HL-60/S4 (cell line): ENCODE results near the gene ISG20.

Experiments used
- in situ Hi-C: fragments of 300-500 bp; cut with MboI; formaldehyde crosslinking; loops from 2 replicates; pipeline ENCODE4 v1.14.3; 2022; ENCODE audit warnings: low sequenced_read_pairs

Gene ISG20

GRCh38 chr15:88652456-88653199, 13.8 kb downstream of the ISG20 start:
- in situ Hi-C loops: no loop called here

DNA sequence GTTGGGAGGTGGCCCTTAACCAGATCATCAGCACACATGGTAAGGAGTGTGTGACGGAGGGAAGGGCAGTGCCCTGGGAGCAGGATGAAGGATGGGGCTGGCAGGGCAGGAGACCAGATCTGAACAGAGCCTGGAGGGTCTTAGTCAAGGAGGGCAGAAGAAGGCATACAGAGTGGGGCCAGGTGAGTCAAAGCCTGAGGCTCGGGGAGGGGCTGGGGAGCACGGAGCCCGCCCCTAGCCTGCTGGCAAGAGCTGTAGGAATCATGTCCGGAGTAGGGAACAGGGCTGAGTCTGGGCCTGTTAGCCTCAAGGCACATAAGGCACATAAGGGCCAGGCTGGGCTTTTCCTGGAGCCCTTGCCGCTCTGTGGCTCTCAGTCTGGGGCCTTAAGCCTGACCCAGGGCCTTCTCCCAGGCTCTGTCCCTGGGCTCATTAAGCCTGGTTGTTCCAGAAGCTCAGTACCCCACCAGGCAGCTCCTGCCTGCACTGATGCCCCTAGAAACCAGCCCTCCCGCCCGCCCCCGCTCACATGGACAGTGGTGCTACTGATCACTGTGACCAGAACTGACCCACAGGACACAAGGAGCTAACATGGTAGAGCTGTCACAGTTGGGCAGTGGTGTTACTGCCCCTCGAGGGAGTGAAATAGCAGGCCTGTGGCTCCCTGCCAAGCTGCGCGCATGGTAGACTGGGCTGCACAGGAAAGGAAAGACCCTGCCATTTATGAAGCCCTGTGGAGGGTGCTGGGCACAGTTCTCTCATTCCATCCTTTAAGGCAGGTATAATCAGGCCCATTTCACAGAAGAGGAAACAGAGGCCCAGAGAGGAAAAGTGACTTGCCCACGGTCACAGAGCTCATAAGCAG, 14.6 kb downstream of the ISG20 start:
- in situ Hi-C loops: no loop called here

GRCh38 chr15:88654430-88655102, 15.8 kb downstream of the ISG20 start:
- in situ Hi-C loops: no loop called here

DNA sequence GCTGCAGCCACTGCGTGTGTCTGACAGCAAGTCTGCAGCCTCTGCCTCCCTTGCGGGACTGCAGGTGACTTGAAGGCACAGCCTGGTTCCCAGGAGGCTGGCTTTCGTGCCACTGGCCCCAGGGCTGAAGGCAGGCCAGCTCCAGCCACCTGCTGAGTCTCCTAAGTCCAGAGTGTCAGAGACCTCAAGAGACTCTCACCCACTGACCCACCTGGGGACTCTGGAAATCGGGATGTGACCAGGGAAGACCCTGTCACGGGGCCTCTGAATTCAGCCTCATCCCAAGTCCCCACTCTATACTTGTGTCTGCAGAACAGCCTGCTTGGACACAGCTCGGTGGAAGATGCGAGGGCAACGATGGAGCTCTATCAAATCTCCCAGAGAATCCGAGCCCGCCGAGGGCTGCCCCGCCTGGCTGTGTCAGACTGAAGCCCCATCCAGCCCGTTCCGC, 16.3 kb downstream of the ISG20 start:
- in situ Hi-C loops: no loop called here

DNA sequence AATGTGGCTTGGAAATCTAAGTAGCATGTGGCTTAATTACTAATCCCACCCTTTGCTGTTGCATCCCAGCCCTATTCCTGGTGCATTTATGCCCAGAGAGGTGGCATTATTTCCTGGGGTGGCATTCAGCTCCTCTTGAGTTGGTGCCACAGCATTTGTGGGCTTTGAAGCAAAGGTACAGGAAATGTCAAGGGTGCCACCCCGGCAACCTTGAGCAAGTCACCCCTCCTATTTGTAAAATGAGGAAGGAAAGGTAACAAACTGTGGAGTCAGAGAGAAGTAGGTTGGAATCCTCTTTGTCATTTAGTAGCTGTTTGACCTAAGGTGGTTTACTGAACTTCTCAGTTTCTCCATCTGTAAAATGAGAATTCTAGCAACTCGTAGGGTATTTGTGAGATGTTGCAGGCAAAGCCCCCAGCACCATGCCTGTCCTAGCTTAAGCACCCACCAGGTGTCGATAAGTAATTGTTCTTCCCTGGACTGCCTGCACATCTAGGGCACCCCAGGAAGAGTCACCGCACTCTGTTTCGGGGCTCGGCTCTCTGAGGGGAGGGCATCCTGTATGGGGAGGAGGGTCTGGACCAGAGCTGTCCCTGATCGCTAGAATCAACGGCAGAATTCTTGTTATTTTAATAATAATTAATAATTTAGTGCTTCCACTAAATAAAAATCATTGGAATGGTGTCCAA, 17.1 kb downstream of the ISG20 start:
- in situ Hi-C loops: no loop called here

GRCh38 chr15:88656760-88657221, 18.0 kb downstream of the ISG20 start:
- in situ Hi-C loops: no loop called here

GRCh38 chr15:88657326-88658069, 18.7 kb downstream of the ISG20 start:
- in situ Hi-C loops: no loop called here

- in situ Hi-C loops: no loop called here
These were observed 19.5 kb downstream of the ISG20 start for GRCh38 chr15:88658070-88658965.

- in situ Hi-C loops: no loop called here
These were observed 20.4 kb downstream of the ISG20 start for GRCh38 chr15:88658972-88659931.

DNA sequence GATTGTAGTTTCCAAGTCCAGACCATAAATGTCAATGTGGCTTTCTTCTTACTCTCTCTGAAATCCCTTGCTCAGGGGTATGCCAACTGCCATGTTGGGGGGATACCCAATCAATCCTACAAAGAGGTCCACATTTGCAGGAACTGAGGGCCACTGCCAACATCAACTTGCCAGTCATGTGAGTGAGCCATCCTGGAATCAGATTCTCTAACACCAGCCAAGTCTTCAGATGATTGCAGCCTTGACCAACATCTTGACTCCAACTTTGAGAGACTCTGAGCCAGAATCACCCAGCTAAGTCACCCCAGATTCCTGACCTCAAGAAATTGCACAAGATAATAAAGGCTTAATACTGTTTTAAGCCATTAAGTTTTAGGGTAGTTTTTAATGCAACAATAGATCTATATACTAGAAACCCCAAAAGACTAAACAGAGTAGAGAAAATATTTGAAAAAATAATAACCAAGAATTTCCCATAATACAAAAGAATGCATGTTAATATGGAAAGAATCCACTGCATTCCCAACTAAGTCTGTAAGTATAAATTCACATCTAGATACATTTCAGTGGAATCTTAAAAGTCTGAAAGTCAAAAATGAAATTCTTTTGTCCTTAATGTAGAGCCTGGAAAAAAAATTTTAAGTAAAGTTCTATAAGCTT, 22.4 kb downstream of the ISG20 start:
- in situ Hi-C loops: no loop called here

GRCh38 chr15:88661761-88662556, 23.1 kb downstream of the ISG20 start:
- in situ Hi-C loops: no loop called here

GRCh38 chr15:88663141-88663621, 24.4 kb downstream of the ISG20 start:
- in situ Hi-C loops: no loop called here

DNA sequence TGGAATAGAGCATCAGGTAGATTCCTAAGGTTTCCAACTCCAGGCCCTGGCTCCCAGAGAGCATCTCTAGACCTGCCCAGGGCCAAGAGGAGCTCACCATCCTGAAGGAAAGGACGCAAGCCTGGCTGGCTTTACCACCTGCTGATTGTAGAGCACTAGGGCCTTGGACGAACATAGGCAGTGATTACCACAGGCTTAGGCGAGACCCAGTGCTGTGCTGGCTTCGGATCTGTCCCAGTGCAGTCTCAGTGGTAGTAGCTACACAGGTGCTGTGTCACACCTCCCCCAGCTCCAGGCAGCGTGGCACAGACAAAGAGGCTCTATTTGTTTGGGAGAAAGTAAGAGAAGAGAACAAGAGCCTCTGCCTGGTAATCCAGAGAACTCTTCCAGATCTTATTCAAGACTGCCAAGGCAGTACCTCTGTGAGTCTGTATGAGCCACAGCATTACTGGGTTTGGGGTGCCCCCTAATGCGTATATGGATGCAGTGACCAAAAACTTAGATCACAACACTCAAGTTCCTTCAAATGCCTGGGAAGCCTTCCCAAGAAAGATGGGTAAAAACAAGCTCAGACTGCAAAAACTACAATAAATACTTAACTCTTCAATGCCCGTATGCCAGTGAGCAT, 25.4 kb downstream of the ISG20 start:
- in situ Hi-C loops: no loop called here

DNA sequence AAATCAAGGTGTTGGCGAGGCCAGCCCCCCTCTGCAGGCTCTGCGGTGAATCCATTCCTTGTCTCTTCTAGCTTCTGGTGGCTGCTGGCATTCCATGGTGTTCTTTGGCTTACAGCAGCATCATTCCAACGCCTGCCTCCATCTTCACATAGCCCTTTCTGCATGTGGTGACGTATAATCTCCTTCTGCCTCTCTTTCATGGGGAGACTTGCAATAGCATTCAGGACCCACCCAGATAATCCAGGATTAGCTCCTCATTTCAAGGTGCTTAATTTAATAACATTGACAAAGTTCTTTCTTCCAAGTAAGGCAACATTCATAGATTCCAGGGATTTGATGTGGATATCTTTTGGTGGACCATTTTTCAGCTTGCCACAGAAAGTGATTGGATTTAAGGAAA, 35.8 kb downstream of the ISG20 start:
- in situ Hi-C loops: no loop called here

GRCh38 chr15:88678755-88679154, 39.9 kb downstream of the ISG20 start:
- in situ Hi-C loops: no loop called here
